ENCODE data around the gene MIB1.
"Not testable (repeated sequence)": the region's sequence is repeated elsewhere in the genome, so short reads cannot be mapped to it uniquely, and the experiment has no call there.

Gene MIB1

DNA sequence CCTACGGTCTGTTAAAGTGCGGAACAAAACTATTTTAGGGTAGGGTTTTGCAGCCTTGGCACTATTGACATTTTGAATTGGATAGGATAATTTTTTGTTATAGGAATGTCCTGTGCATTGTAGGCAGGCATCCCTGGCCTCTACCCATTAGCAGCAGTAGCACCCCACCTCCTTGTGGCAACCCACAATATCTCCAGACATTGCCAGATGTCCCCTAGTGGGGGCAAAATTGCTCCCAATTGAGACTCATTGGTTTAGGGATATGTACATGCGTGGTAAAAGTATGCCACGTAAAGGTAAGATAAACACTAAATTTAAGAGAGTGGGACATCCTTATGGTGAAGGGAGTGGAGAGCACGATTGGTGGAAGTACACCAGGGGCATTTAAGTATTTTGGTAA is 4.6 kb downstream of the MIB1 start:
- DNase-seq, result no peak

GRCh38 chr18:21747268-21747667 is 6.7 kb downstream of the MIB1 start:
- no peak for DNase-seq

- no peak for DNase-seq
These were observed 7.4 kb downstream of the MIB1 start for GRCh38 chr18:21747764-21748693.

DNA sequence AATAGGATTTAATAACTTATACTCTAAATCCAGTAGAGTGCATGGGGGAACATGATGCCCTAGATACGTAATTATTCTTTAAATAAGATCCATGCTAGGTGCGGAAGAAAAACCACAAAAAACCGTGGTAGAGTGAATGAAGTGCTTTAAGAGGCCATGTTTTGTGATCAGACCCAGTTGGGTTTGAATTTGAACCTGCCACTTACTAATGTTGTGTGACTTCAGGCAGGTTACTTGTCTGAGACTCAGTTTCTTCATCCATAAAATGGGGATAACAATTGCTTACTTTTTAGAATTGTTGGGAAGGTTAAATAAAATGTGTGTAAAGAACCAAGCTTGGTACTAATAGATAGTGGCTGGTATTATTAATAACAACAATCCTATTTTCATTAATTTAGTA is 17.2 kb downstream of the MIB1 start:
- no peak for DNase-seq

DNA sequence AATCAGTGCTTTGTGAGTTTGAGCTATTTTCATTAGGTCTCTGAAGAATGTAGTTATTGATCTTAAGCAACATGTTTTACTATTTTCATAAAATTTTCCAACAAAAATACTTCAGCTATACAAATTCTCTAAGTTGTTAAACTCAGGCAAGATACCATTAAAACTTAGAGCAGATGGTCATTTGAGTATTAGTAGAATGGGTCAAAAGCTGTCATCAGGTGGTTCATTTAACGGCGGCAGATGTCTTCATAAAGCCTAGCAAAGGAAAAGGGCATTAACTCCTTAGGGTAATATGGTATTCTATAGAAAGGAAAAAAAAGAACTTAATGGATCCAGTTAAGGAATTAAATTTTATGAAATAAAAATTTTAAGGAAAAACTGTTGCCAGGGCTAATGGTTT is 19.2 kb downstream of the MIB1 start:
- no peak for DNase-seq

- DNase-seq, result no peak
These were observed 19.7 kb downstream of the MIB1 start for GRCh38 chr18:21760321-21760720.

GRCh38 chr18:21761471-21762115 is 21.0 kb downstream of the MIB1 start:
- DNase-seq, result no peak

- DNase-seq, result no peak
These were observed 21.7 kb downstream of the MIB1 start for GRCh38 chr18:21762181-21762772.

- no peak for DNase-seq
These were observed 23.5 kb downstream of the MIB1 start for GRCh38 chr18:21763846-21764646.

DNA sequence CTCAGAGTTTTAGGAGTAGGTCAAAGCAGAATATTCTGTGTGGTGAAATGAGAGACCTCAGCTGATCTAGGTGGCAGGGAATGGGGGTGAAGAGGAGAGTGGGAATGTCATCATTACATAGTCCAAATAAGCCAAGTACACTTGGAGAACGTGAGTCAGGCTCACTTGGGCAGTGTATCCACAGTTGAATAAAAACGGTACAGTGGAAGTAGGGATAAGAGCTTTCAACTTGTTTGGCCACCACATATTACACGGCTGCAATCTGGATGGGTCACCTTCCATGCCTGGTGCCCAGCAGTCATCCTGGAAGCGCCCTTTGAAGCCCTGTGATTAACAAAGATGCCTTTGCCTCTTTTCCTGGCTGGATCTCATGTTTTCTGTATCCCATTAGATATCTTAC is 28.6 kb downstream of the MIB1 start:
- DNase-seq, result no peak

- DNase-seq, result no peak
These were observed 34.1 kb downstream of the MIB1 start for GRCh38 chr18:21774722-21775121.

- DNase-seq, result no peak
These were observed 37.2 kb downstream of the MIB1 start for GRCh38 chr18:21777814-21778213.

- no peak for DNase-seq
These were observed 45.9 kb downstream of the MIB1 start for GRCh38 chr18:21786526-21786925.

DNA sequence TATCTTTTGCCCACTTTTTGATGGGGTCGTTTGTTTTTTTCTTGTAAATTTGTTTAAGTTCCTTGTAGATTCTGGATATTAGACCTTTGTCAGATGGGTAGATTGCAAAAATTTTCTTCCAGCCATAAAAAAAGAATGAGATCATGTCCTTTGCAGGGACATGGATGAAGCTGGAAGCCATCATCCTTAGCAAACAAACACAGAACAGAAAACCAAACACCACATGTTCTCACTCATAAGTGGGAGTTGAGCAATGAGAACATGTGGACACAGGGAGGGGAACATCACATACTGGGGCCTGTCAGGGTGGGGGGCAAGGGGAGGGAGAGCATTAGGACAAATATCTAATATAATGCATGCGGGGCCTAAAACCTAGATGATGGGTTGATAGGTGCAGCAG is 55.5 kb downstream of the MIB1 start:
- DNase-seq, result not testable (repeated sequence)

GRCh38 chr18:21798126-21798525 is 57.5 kb downstream of the MIB1 start:
- no peak for DNase-seq

DNA sequence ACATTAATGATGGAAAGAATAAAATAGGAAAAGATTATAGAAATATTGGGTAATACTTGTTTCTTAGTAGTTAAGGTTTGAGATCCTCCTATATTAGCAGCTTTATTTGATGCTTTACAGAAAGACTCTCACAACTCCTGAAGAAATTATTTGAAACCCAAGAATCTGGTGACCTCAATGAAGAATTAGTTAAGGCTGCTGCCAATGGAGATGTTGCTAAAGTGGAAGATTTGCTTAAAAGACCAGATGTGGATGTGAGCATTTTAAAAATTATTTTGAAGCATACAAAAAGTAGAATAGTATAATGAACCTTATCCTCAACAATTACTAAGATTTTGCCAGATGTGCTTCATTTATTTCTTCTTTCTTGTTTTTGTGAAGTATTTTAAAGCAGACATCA is 59.1 kb downstream of the MIB1 start:
- DNase-seq, result no peak

GRCh38 chr18:21803495-21803894 is 62.9 kb downstream of the MIB1 start:
- DNase-seq, result no peak

GRCh38 chr18:21805771-21806366 is 65.3 kb downstream of the MIB1 start:
- DNase-seq, result no peak

DNA sequence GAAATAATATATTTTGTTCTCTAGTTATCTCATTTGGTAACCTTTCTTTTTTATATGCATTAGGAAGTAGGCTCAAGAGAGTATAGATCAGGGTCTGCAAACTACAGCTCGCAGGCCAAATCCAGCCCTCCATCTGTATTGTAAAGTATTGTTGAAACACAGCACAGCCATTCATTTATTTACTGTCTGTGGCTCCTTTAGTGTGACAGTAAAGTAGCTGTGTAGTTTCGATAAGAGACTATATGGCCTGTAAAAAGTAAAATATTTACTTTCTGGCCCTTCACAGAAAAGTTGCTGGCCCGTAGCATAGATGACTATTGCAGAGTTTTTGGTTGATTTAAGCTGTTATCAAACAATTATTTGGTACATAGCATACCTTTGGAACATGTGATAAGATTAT is 67.6 kb downstream of the MIB1 start:
- DNase-seq, result no peak

DNA sequence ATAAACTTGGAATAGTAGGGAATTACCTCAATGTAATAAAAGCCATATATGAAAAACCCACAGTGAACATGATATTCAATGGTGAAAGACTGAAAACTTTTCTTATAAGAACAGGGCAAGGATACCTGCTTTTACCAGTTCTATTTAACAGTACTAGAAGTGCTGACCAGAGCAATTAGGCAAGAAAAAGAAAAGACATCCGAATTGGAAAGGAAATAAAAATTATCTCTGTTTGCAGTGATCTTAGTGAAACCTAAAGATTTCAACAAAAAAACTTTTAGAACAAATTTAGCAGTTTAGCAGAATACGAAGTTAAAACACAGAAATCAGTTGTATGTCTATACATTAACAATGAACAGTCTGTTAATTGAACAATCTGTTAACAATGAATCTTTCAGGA is 69.1 kb downstream of the MIB1 start:
- no peak for DNase-seq

DNA sequence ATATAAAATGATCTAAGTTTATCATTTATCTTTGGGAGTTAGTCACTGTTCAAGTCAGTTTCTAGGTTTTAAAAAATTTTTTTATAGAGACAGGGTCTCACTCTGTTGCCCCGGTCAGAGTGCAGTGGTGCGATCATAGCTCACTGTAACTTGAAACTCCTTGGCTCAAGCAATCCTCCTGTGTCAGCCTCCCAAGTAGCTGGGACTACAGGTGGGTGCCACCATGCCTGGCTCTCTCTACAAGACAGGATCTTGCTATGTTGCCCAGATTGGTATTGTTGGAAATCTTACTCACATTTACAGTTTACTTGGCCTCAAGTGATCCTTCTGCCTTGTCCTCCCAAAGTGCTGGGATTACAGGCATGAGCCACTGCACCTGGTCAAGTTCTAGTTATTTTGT is 74.5 kb downstream of the MIB1 start:
- no peak for DNase-seq

DNA sequence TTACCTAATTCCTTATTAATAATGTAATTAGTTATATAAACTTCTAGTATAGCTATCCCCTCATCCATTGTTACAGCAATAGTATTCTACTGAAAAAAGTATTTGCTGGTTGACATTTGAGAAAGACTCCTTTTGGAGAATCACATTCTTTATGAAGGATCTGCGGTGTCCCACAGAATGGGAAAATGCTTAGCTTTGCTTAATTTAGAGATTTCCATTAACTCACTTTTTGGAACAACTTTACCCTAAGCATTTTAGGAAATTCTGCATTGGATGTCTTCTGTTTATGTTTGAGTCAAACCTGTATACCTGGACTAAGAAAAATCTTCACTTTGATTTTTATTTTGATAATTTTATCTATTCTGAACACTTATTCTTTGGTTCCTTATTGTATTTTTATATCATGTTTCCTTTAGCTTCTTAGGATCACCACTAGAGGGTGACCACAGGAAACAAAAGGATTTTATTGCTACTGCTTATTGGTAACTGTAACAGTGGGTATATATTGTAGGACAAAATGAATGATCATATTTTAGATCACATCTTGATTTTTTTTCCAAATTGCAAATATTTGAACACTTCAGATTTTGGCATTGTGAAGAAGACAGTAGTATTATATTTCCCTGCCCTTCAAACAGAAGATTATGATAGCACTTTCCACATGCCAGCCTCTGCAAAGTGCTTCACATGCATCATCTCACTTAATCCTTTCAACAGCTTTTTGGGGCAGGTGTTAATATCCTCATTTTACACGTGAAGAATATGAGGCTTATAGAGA is 79.6 kb downstream of the MIB1 start:
- peak; percentile 33 to 61 for DNase-seq
